ENCODE data around the gene SP4.

- TF ChIP-seq CTCF (conservative IDR thresholded peaks at IDR 0.05; ENCODE audit: low read depth in 2 of 2): no peak
- no peak for TF ChIP-seq EZH2phosphoT487 (IDR thresholded peaks at IDR 0.05; ENCODE audit: unreplicated experiment)
- no peak for TF ChIP-seq REST (IDR thresholded peaks at IDR 0.05; ENCODE audit: unreplicated experiment)
- TF ChIP-seq ETS1 (IDR thresholded peaks at IDR 0.05): no peak
Measured at GRCh38 chr7:21428659-21428941, 717 bp downstream of the SP4 start.
